HG02938 (cell line): ENCODE results near the gene UQCRHL.
"Not testable (repeated sequence)": the region's sequence is repeated elsewhere in the genome, so short reads cannot be mapped to it uniquely, and the experiment has no call there.

Experiments used
- ATAC-seq: cut with Tn5 transposase; IDR thresholded peaks from one replicate; pipeline ENCODE4 v1.9.1; 2021; ENCODE audit warnings: mild to moderate bottlenecking, moderate library complexity; ENCODE audit not compliant: unreplicated experiment

UQCRHL gene

DNA sequence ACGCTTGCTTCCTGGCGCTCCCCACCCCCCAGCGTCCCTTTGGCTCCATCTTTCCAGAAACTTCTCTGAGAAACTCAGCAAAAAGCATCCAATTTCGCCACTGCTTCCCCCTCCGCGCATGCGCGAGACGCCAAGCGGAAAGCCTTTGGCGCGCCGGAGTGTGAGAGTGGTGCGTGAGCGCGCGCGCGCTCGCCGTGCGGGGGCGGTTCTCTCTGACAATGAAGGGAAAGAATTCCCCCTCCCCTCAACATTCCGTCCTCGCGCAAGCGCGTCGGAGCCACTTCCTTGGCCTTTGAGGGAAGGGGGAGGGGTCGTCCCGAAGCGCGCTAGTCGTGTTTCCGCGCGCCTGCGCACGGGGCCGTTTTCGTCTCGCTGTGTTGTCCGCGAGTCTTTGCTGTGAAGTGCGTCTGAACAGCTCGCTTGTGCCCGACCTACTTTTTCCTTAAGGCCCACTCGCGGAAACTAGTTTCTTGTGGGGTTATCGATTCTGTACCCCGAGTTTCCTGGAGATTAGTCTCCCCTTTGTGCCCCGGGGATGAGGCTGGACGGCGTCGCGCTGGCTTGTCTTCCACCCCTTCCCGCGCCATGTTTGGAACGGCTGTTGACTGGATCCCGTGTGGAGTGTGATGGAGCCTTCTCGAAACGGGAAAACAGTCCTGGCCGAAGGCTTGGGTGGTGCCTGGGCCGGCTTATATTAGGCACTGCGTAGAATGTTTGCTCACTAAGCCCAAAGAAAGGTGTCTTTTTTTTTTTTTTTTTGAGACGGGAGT, 28.5 kb upstream of the UQCRHL start:
- peak; percentile 38 for ATAC-seq

DNA sequence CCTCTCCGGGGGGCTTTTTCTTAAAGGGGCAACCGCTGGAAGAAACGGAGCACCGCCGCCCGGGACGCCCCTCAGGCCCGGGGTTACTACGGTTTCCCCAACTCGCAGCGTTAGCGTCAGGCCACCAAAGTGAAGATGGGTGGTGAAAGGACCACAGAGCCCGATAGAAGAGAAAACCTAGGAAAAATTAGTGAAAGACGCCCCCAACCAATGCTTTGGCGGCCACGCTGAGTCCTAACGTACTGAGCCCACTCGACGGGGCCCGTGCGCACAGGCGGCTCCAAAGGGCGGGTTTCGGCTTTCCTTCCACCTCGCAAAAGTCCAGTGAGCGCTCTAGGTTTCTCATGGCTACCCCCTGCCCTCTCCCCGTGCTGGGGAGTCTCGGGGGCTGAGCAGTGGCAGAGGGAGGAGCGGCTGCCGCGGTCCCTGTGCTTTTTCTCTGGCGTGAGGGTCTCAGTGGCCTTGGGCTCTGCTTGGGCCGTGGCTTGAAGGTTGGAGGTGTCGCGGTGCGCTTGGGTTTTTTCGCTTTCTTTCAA, 27.8 kb upstream of the UQCRHL start:
- peak; percentile 2 for ATAC-seq

DNA sequence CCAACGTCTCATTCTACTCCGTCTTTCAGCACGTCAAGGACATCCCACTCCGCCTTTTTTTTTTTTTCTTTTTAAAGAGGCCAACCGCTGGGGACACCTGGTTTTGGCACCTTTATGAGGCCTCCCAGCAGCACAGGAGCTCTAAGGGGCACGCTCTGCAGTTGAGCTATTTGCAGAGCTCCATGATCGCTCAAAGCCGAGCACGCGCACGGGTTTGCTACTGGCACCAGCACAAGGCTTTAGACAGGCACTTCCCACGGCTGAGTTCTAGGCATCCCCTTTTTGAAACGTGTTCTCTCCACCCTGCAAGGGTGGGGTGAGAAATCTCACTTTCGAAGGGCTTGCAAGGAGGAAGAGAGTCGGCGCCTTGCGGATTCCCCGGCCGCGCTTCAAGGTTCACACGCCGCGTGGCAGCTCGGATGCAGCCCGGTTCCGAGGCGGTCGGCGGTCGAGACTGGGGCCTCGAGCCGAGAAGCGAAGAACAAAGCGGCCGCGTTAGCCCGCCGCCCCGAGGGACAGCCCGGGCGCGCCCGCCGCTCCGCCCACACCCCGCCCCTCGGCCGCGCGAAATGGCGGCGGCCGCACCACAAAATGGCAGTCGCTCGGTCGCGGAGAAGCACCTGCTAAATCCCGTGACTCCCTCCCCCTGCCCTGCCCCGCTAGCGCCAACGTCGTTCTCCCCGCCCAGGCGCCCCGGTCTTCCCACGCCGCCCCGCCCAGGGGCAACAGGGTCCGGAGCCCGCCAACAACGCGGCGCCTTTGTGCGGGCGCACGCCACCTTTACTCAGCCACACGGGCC, 27.2 kb upstream of the UQCRHL start:
- ATAC-seq = peak; percentile 42

DNA sequence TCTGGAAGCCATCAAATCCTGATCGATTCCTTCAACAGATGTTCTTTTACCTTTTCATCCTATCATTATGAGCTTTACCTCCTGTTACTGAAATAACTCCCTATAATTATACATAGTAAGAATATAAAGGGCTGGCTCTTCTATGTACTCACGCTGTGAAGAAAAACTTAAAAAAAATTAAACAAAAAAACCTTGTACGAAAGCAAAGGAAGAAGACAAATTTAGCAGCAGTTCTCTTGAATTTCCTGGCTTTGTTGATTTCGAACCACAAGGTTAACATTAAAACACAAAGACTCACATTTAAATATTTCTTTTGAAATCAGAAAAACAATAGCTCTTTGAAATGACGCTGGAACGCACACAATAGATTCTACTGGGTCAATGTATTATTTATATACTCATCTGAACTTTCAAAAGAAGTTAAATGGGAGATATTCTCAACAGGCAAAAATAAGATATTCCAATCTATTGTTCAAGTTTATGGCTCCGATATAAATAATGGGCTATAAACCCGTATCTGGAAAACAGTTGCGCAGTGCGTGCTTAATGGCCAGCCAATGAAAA, 26.5 kb upstream of the UQCRHL start:
- no peak for ATAC-seq

DNA sequence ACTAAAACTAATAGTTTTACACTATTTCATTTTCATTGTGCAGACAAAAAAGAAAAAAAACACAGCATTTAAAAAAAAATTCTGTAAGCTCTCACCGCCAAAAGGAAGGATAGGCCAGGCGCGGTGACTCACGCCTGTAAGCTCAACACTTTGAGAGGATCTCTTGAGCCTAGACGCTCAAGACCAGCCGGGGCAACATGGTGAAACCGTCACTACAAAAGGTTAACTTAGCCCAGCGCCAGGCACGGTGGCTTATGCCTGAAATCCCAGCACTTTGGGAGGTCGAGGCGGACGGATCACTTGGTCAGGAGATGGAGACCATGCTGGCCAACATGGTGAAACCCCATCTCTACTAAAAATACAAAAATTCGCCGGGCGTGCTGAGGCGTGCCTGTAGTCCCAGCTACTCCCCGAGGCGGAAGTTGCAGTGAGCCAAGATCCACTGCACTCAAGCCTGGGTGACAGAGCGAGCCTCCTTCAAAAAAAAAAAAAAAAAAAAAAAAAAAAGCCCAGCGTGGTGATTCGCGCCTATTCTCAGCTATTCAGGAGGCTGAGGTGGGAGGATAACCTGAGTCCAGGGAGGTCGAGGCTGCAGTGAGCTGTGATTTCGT, 25.7 kb upstream of the UQCRHL start:
- ATAC-seq = no peak

DNA sequence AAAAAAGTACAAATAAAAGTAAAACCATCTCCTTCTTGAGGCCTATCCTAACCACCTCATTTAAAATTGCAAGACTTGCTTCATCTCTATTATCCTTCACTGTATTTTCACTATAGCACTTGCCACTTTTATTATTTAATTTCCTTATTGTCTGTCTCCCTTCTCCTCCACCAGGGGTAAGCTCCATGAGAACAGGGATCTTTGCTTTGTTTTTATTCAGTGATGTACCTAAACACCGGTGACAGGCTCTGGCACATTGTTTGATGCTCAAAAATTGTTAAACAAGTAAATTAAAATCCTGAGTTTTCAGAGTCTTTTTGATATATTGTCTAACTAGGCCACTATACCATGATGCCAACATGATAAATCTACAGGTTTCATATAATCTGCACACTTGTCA, 22.8 kb upstream of the UQCRHL start:
- ATAC-seq = no peak

DNA sequence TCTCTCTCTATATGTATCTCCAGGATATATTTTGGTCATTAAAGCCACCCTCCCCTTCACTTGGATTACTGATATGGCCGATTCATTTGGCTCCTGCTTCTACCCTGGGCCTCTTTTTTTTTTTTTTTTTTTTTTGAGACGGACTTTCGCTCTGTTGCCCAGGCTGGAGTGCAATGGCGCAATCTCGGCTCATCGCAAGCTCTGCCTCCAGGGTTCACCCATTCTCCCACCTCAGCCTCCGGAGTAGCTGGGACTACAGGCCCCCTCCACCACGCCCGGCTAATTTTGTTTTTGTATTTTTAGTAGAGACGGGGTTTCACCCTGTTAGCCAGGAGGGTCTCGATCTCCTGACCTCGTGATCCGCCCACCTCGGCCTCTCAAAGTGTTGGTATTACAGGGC, 21.5 kb upstream of the UQCRHL start:
- not testable (repeated sequence) for ATAC-seq

DNA sequence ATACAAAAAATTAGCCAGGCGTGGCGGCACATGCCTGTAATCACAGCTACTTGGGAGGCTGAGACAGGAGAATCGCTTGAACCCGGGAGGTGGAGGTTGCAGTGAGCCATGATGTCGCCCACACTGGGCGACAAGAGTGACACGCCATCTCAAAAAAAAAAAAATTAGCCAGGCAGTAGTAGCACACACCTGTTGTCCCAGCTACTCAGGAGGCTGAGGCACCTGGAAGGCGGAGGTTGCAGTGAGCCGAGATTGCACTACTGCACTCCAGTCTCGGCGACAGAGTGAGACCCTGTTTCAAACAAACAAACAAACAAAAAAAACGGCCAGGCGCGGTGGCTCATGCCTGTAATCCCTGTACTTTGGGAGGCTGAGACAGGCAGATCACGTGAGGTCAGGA, 20.1 kb upstream of the UQCRHL start:
- not testable (repeated sequence) for ATAC-seq

DNA sequence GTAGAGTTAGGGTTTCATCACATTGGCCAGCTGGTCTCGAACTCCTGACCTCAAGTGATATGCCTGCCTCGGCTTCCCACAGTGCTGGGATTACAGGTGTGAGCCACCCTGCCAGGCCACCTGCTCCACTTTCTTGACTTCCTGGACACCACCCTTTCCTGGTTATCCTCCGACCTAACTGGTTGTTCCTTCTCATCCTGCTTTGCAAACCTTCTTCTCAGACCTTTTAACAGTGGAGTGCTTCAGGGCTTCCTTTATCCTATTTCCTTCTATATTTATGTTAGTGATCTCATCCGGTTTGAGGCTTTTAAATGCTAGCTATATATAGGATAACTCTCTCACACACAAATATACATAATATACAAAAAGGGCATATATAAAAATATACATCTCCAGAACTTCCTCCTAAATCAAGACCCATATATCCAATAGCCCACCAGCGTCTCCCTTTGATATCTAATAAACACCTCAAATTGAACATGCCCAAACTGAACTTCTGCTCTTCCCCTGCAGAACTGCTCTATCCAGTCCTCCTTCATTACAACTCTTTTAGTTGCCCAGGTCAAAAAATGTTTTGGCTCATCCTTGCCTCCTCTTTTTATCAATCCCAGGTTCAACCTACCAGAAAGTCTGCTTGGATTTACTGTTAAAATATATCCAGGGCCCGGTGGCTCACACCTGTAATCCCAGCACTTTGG, 19.5 kb upstream of the UQCRHL start:
- no peak for ATAC-seq

DNA sequence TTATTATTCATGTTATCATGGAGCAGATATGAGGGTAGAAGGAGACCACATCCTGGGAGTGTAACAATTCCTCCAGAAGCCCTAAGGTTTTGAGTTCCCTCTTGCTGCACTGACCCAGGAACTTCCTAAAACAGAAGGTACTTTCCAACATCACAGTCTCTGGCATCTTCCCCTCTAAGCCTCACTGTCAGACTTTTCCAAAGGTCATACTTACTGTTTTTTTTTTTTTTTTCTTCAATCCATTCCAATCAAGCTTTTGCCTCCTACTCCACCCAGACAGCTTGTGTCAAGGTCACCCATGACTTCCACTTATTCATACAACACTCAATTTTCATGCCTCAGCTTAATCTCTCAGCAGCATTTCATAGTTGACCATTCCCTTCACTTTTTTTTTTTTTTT, 18.4 kb upstream of the UQCRHL start:
- ATAC-seq = no peak

DNA sequence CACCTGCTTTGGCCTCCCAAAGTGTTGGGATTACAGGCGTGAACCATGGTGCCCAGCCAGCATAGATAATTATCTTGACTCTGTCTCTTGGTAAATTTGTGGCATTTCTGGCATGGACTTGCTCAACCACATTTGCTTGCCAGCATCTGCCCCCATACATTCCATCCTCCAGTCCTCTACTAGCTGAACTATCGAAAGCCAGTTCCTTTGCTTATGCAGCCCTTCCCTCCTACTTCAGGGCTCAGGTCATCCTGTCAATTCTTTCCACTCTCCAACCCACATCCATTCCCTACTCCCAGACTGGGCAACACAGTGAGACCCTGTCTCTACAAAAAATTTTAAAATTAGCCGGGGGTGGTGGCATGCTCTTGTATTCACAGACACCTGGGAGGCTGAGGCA, 13.0 kb upstream of the UQCRHL start:
- ATAC-seq = no peak

DNA sequence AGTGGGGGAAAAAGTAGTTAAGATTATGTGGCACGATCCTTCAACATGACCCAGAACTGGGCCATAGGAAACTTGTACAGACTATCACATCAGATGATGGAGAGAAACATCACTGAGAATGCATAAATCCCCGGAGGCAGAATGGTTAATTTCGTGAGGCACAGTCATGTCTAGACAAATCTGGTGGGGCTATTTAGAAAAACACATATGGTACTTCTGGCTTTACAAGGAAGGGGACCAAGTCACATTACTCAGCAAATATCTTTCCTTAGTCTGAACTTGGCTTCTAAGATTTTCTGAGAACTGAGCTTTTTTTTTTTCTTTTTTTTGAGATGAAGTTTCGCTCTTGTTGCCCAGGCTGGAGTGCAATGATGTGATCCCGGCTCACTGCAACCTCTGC, 9.2 kb upstream of the UQCRHL start:
- ATAC-seq = no peak

DNA sequence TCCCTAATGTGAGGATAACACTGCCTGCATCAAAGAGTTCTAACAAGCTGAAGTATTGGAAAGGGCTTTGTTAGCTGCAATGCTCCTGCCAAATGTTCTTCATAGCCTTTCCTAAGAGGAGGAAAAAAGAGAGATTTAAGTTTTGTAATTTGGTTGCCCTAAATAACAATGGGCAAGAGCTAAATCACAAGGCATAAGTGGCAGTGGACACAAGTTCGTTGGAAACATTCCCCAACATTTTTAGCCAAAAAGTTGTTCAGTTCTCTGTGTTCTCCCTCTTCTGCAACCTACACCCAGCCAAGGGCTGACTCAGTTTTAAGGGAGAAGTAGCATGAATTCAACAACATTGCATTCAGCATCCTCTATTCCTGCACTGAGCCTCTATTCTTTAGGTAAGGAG, 2.6 kb upstream of the UQCRHL start:
- ATAC-seq = no peak

DNA sequence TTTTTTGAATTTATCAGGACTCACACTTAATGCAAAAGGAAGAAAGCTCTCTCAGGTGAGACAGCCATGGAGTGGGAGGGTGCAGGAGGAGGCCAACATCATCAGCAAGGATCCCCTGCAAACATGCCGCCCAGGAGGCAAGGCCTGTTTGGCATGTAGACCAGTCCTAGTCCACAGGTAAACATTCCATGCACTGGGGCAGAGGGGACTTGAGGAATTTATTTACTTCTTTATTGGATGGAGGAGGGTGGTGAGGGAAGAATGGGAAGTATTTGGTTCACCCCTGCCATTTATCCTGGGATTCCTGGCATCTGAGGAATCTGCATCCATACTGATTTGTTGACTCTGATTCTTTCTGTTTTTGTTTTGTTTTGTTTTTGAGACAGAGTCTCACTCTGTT, 1.5 kb upstream of the UQCRHL start:
- no peak for ATAC-seq

DNA sequence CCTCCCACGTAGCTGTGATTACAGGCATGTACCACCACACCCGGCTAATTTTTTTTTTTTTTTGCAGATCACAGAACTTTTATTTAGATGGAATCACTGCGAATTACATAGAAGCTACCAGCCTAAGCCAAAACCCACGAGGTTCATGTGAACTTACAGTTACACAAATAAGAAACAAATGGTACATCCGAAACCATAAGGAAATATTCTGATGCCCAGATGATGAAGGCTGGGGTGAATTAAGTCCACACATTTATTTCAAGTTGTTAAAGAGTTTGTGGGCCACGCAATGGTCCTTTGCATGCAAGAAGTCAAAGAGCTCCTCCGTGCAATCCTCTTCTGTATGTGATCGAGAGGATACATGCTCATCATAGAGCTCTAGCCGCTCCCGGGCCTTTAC, 328 bp downstream of the UQCRHL start:
- ATAC-seq = no peak

DNA sequence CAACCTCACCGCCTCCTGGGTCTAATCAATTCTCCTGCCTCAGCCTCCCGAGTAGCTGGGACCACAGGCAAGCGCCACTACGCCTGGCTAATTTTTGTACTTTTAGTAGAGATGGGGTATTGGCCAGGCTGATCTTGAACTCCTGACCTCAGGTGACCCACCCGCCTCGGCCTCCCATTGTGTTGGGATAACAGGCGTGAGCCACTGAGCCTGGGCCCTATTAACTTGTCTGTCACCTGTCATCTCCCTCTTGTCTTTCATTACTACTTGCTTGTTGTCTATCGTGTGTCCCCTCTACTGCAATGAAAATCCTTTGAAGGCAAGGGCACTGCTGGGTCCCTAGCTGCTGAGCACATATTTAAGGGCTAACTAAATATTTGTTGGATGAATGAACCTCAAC, 3.4 kb downstream of the UQCRHL start:
- no peak for ATAC-seq

DNA sequence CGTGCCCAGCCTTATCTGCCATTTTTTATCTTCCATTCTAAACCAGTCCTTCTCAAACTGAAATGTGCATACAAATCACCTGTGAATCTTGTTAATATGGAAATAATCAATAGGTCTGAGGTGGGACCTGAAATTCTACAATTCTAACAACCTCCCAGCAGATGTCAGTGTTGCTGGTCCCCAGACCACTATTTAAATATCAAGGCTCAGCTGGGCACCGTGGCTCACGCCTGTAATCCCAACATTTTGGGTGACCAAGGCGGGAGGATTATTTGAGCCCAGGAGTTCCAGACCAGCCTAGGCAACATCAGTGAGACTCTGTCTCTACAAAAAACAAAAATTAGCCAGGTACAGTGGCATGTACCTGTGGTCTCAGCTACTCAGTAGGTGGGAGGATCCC, 4.1 kb downstream of the UQCRHL start:
- ATAC-seq = no peak

DNA sequence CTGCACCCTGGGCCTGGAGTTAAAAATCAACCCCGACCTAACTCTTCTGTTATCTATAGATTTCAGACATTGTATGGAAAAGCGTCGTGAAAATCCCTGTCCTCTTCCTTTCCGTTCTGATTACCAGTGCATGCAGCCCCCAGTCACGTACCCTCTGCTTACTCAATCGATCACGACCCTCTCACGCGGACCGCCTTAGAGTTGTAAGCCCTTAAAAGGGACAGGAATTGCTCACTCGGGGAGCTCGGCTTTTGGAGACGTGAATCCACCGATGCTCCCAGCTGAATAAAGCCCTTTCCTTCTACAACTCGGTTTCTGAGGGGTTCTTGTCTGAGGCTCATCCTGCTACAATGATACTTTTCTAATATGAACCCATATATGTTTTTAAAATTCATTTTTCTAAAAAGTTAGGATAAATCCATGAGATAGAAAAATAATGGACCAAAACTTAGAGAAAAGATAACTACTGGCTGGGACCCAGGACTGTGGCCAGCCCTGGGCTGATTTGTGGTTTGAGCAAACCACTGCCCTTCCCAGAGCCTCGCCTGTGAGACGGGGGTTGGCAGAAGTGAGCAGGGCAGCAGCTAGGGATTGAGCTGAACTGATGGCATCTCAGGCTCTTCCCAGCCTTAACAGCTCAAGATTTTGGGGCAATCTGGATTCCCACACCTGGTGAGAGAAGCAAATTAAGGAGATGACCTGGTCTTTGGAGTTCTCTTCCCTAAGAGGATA, 5.0 kb downstream of the UQCRHL start:
- ATAC-seq = no peak

DNA sequence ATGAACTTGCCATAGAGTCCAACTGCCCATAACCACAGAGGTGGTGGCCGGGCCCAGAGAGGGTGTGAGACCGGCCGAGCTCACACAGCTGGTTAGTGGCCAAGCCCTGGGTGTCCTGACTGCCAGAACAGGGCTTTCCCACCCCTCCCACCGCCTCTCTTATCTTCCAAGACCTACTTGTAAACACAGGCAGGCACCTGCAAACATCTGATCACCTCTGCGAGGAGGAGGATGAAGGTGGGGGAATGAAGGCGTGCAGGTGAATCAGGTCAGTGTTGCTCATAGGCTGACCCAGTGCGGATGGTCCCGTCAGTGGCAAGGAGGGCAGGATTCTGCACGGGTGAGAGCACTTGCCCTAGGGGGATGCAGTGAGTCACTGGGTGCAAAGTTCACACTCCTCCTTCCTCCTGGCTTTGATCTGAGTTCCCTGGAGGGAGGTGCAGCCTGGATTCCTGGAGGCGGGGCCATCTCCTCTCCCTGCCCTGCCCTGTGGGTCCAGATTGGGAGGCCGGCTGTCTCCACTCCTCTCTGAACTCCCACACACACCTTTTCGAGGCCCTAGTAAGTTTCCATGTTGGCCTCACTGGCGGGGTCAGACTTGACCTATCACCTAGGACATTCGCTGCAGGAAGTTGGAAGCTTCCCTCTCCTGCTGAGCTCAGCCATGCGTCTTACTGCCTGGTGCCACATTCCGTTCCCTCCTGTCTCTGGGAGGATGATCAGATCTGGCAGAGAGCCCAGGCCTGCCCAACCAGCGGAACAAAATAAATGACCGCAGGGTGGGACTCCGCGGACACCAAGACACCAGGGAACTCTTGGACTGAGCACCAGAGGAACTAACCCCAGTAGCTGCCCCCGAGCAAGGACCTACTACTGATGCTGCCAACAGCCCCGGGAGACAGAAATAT, 7.3 kb downstream of the UQCRHL start:
- ATAC-seq = no peak
